Central memory CD8-positive, alpha-beta T cell (primary cell): Measurements from ENCODE around the gene METTL2A.
"Not testable (repeated sequence)": the region's sequence is repeated elsewhere in the genome, so short reads cannot be mapped to it uniquely, and the experiment has no call there.

Experiments used
- ATAC-seq: fragments of 150-1000 bp; cut with Tn5 transposase; replicated peaks from 2 replicates; pipeline ENCODE4 v1.10.0; 2022; ENCODE audit warnings: mild to moderate bottlenecking, moderate FRiP score, moderate number of reproducible peaks; ENCODE audit not compliant: poor library complexity, severe bottlenecking; ENCODE audit errors: extremely low read depth
- DNase-seq, 2 donors: peaks; one replicate each; pipeline ENCODE4 v3.0.0; 2021; ENCODE audit warnings: low spot score in 2 of 2
- H3K27ac Mint-ChIP-seq: one replicate; pipeline ENCODE4 v1.8.0; 2022; ENCODE audit warnings: low read depth, mild to moderate bottlenecking, moderate library complexity, mixed read lengths
- H3K27me3 Mint-ChIP-seq: one replicate; pipeline ENCODE4 v1.8.0; 2022; ENCODE audit warnings: mixed read lengths
- H3K36me3 Mint-ChIP-seq: one replicate; pipeline ENCODE4 v1.8.0; 2022; ENCODE audit warnings: mild to moderate bottlenecking, moderate library complexity, mixed read lengths; ENCODE audit not compliant: insufficient read depth
- H3K4me1 Mint-ChIP-seq: one replicate; pipeline ENCODE4 v1.8.0; 2022; ENCODE audit warnings: mixed read lengths
- H3K4me3 Mint-ChIP-seq: one replicate; pipeline ENCODE4 v1.8.0; 2022; ENCODE audit warnings: mild to moderate bottlenecking, moderate library complexity, mixed read lengths
- H3K9me3 Mint-ChIP-seq: one replicate; pipeline ENCODE4 v1.8.0; 2022; ENCODE audit warnings: mixed read lengths

METTL2A gene

GRCh38 chr17:62477718-62478408 is 54.2 kb downstream of the METTL2A start:
- not testable (repeated sequence) for H3K9me3 Mint-ChIP-seq, H3K27me3 Mint-ChIP-seq
- H3K27ac Mint-ChIP-seq: peak overlapping the region; percentile 76
- peaks cover 23% of the 10 kb centered on the region for H3K36me3 Mint-ChIP-seq
- peak overlapping the region; percentile 77 for H3K4me3 Mint-ChIP-seq
- ATAC-seq (peak; percentile 56), DNase-seq (peak; percentile 15 to 20)
- H3K4me1 Mint-ChIP-seq: peaks cover 31% of the 10 kb centered on the region

GRCh38 chr17:62478424-62478879 is 54.8 kb downstream of the METTL2A start, which contains the start of gene TLK2:
Gene TLK2 (plus strand): TSS chr17:62478825. CDS start chr17:62481126, 2,301 bp downstream.
- peaks cover 37% of the 10 kb centered on the region for H3K4me1 Mint-ChIP-seq
- no peaks in the 10 kb centered on the region for H3K27me3 Mint-ChIP-seq
- DNase-seq: no peak
- H3K9me3 Mint-ChIP-seq: no peaks in the 10 kb centered on the region
- H3K27ac Mint-ChIP-seq: peak within 1 kb of the TSS; percentile 93
- H3K4me3 Mint-ChIP-seq: peak within 1 kb of the TSS; percentile 84
- H3K36me3 Mint-ChIP-seq: peaks cover 26% of the 10 kb centered on the region
- ATAC-seq: peak; percentile 81

- peak; percentile 48 for ATAC-seq
- DNase-seq: peak; percentile 58
- H3K27me3 Mint-ChIP-seq, H3K9me3 Mint-ChIP-seq: not testable (repeated sequence)
- Mint-ChIP-seq H3K36me3 (peaks cover 32% of the 10 kb centered on the region), H3K4me3 (peak overlapping the region; percentile 84), H3K4me1 (peaks cover 42% of the 10 kb centered on the region), H3K27ac (peak overlapping the region; percentile 93)
These were observed 55.4 kb downstream of the METTL2A start for GRCh38 chr17:62478880-62479638.

- H3K27me3 Mint-ChIP-seq, H3K9me3 Mint-ChIP-seq, ATAC-seq: not testable (repeated sequence)
- H3K4me3 Mint-ChIP-seq: peak overlapping the region; percentile 84
- peaks cover 42% of the 10 kb centered on the region for H3K4me1 Mint-ChIP-seq
- peak in 1 of 2 donors; percentile 19 for DNase-seq
- peak overlapping the region; percentile 93 for H3K27ac Mint-ChIP-seq
- H3K36me3 Mint-ChIP-seq: peaks cover 38% of the 10 kb centered on the region
These were observed 56.1 kb downstream of the METTL2A start for GRCh38 chr17:62479639-62480258.

GRCh38 chr17:62482553-62482952 is 58.9 kb downstream of the METTL2A start:
- not testable (repeated sequence) for H3K27me3 Mint-ChIP-seq, H3K4me3 Mint-ChIP-seq, ATAC-seq, DNase-seq, H3K27ac Mint-ChIP-seq, H3K9me3 Mint-ChIP-seq
- Mint-ChIP-seq H3K4me1 (peaks cover 43% of the 10 kb centered on the region), H3K36me3 (peaks cover 48% of the 10 kb centered on the region)

- not testable (repeated sequence) for ATAC-seq, H3K9me3 Mint-ChIP-seq, H3K27ac Mint-ChIP-seq, DNase-seq, H3K4me3 Mint-ChIP-seq, H3K27me3 Mint-ChIP-seq
- H3K4me1 Mint-ChIP-seq: peaks cover 26% of the 10 kb centered on the region
- H3K36me3 Mint-ChIP-seq: peaks cover 35% of the 10 kb centered on the region
These were observed 67.3 kb downstream of the METTL2A start for GRCh38 chr17:62490990-62491389.

- Mint-ChIP-seq H3K4me1 (peaks cover 23% of the 10 kb centered on the region), H3K36me3 (peaks cover 23% of the 10 kb centered on the region)
- H3K27ac Mint-ChIP-seq, H3K4me3 Mint-ChIP-seq, H3K9me3 Mint-ChIP-seq, ATAC-seq, DNase-seq, H3K27me3 Mint-ChIP-seq: not testable (repeated sequence)
These were observed 69.5 kb downstream of the METTL2A start for GRCh38 chr17:62493049-62493655.

GRCh38 chr17:62494073-62494472 is 70.4 kb downstream of the METTL2A start:
- Mint-ChIP-seq H3K36me3 (peaks cover 22% of the 10 kb centered on the region), H3K4me1 (peaks cover 23% of the 10 kb centered on the region)
- H3K27me3 Mint-ChIP-seq, H3K4me3 Mint-ChIP-seq, DNase-seq, ATAC-seq, H3K9me3 Mint-ChIP-seq, H3K27ac Mint-ChIP-seq: not testable (repeated sequence)

GRCh38 chr17:62496344-62496743 is 72.6 kb downstream of the METTL2A start:
- peaks cover 17% of the 10 kb centered on the region for H3K4me1 Mint-ChIP-seq
- not testable (repeated sequence) for DNase-seq, ATAC-seq, H3K4me3 Mint-ChIP-seq, H3K9me3 Mint-ChIP-seq, H3K27me3 Mint-ChIP-seq
- peaks cover 15% of the 10 kb centered on the region for H3K36me3 Mint-ChIP-seq
- H3K27ac Mint-ChIP-seq: peak overlapping the region; percentile 57

- H3K27ac Mint-ChIP-seq, DNase-seq, H3K4me3 Mint-ChIP-seq, H3K36me3 Mint-ChIP-seq, ATAC-seq, H3K27me3 Mint-ChIP-seq, H3K9me3 Mint-ChIP-seq: not testable (repeated sequence)
- H3K4me1 Mint-ChIP-seq: peaks cover 11% of the 10 kb centered on the region
These were observed 75.1 kb downstream of the METTL2A start for GRCh38 chr17:62498796-62499195.
